Umbilical cord (tissue), 2 donors: ENCODE measurements around the gene ADORA2B. TPM values are rescaled to one million over a fixed set of nuclear protein-coding genes. Genes with fewer than 3 reads are reported as not detected.
"Not testable (repeated sequence)": the region's sequence is repeated elsewhere in the genome, so short reads cannot be mapped to it uniquely, and the experiment has no call there.

Source experiments
- DNase-seq: peaks from one replicate; pipeline ENCODE4 v3.0.0-alpha.2; 2015; ENCODE audit warnings: low spot score
- total RNA-seq: library from RNA; depleted of rRNA; stranded (reverse); fragments of >200 nt; gene quantifications from one replicate; pipeline ENCODE4 v1.2.3, GENCODE V29; 2014; ENCODE audit warnings: low replicate concordance; ENCODE audit not compliant: insufficient read depth

Gene ADORA2B
- total RNA-seq, result 13.5 TPM

- DNase-seq, result peak; percentile 69
These were observed at the start of gene ADORA2B for GRCh38 chr17:15944759-15945526. Gene ADORA2B (plus strand): TSS chr17:15945130. CDS start chr17:15945249, 119 bp downstream.

GRCh38 chr17:15896277-15896676 is 48.7 kb upstream of the ADORA2B start:
- no peak for DNase-seq

- DNase-seq, result no peak
These were observed 48.1 kb upstream of the ADORA2B start for GRCh38 chr17:15896834-15897233.

GRCh38 chr17:15899596-15899995 is 45.3 kb upstream of the ADORA2B start:
- DNase-seq, result not testable (repeated sequence)

GRCh38 chr17:15900871-15901270 is 44.1 kb upstream of the ADORA2B start:
- DNase-seq, result no peak

GRCh38 chr17:15905236-15905635 is 39.7 kb upstream of the ADORA2B start:
- not testable (repeated sequence) for DNase-seq

GRCh38 chr17:15907290-15907689 is 37.6 kb upstream of the ADORA2B start:
- DNase-seq, result no peak

- DNase-seq, result no peak
These were observed 36.6 kb upstream of the ADORA2B start for GRCh38 chr17:15908378-15908777.

GRCh38 chr17:15909481-15909991 is 35.4 kb upstream of the ADORA2B start:
- no peak for DNase-seq

GRCh38 chr17:15910791-15911190 is 34.1 kb upstream of the ADORA2B start:
- DNase-seq, result no peak

GRCh38 chr17:15911701-15912100 is 33.2 kb upstream of the ADORA2B start:
- DNase-seq, result not testable (repeated sequence)

GRCh38 chr17:15912416-15912955 is 32.4 kb upstream of the ADORA2B start:
- no peak for DNase-seq

GRCh38 chr17:15913826-15914225 is 31.1 kb upstream of the ADORA2B start:
- no peak for DNase-seq

GRCh38 chr17:15914400-15915170 is 30.3 kb upstream of the ADORA2B start:
- DNase-seq, result no peak

GRCh38 chr17:15915961-15916360 is 29.0 kb upstream of the ADORA2B start:
- no peak for DNase-seq

- no peak for DNase-seq
These were observed 27.9 kb upstream of the ADORA2B start for GRCh38 chr17:15917021-15917437.

GRCh38 chr17:15917438-15918027 is 27.4 kb upstream of the ADORA2B start:
- no peak for DNase-seq

GRCh38 chr17:15918261-15918660 is 26.7 kb upstream of the ADORA2B start:
- no peak for DNase-seq

- no peak for DNase-seq
These were observed 26.2 kb upstream of the ADORA2B start for GRCh38 chr17:15918661-15919259.

- DNase-seq, result no peak
These were observed 25.5 kb upstream of the ADORA2B start for GRCh38 chr17:15919466-15919865.

GRCh38 chr17:15920758-15921239 is 24.1 kb upstream of the ADORA2B start:
- no peak for DNase-seq
